GM18907 (cell line): Measurements from ENCODE around the gene LRRC26.

Experiments
- ATAC-seq: cut with Tn5 transposase; IDR thresholded peaks from one replicate; pipeline ENCODE4 v1.9.1; 2021; ENCODE audit warnings: mild to moderate bottlenecking, moderate library complexity; ENCODE audit not compliant: unreplicated experiment

LRRC26 gene

GRCh38 chr9:137199411-137200121 lies 29.7 kb upstream of the LRRC26 start:
- ATAC-seq = no peak

GRCh38 chr9:137198902-137199283 lies 29.0 kb upstream of the LRRC26 start:
- no peak for ATAC-seq

- no peak for ATAC-seq
Measured at GRCh38 chr9:137198051-137198901, 28.4 kb upstream of the LRRC26 start.

GRCh38 chr9:137195525-137196220 lies 25.8 kb upstream of the LRRC26 start:
- no peak for ATAC-seq

GRCh38 chr9:137194909-137195308 lies 25.1 kb upstream of the LRRC26 start:
- ATAC-seq = no peak

GRCh38 chr9:137194388-137194787 lies 24.5 kb upstream of the LRRC26 start:
- no peak for ATAC-seq

- no peak for ATAC-seq
Measured at GRCh38 chr9:137193771-137194170, 23.9 kb upstream of the LRRC26 start.

- no peak for ATAC-seq
Measured at GRCh38 chr9:137192859-137193258, 23.0 kb upstream of the LRRC26 start.

- ATAC-seq = no peak
Measured at GRCh38 chr9:137192448-137192780, 22.6 kb upstream of the LRRC26 start.

GRCh38 chr9:137191691-137192447 lies 22.0 kb upstream of the LRRC26 start:
- ATAC-seq = no peak

GRCh38 chr9:137191245-137191644 lies 21.4 kb upstream of the LRRC26 start:
- no peak for ATAC-seq

GRCh38 chr9:137190315-137190856 lies 20.5 kb upstream of the LRRC26 start:
- ATAC-seq = no peak

- peak; percentile 6 for ATAC-seq
Measured at GRCh38 chr9:137189297-137190295, 19.7 kb upstream of the LRRC26 start.

- peak; percentile 72 for ATAC-seq
Measured at GRCh38 chr9:137188490-137189296, 18.8 kb upstream of the LRRC26 start, which contains the start of the genes ANAPC2 and SSNA1. Gene ANAPC2 (minus strand): TSS chr9:137188560. CDS start chr9:137188532, 28 bp downstream. Gene SSNA1 (plus strand): TSS chr9:137188676. CDS start chr9:137188727, 51 bp downstream.

GRCh38 chr9:137188086-137188489 lies 18.2 kb upstream of the LRRC26 start:
- no peak for ATAC-seq

GRCh38 chr9:137187386-137187785 lies 17.5 kb upstream of the LRRC26 start:
- ATAC-seq = no peak

- ATAC-seq = no peak
Measured at GRCh38 chr9:137186385-137186784, 16.5 kb upstream of the LRRC26 start.

GRCh38 chr9:137185921-137186320 lies 16.1 kb upstream of the LRRC26 start:
- no peak for ATAC-seq
